Epithelial cell of esophagus (primary cell): Measurements from ENCODE around the gene CACNG4.

Source experiments
- DNase-seq: peaks from one replicate; pipeline ENCODE4 v3.0.0; 2010; ENCODE audit warnings: low read depth
- H3K4me3 ChIP-seq: 2 replicates; pipeline ENCODE4 v1.5.1; 2011; ENCODE audit warnings: mild to moderate bottlenecking, low read length, control low read depth
- CTCF ChIP-seq: IDR thresholded peaks from 2 replicates; pipeline ENCODE4 v1.5.1; 2011; ENCODE audit warnings: low read depth, mild to moderate bottlenecking, low read length, control low read depth, inconsistent platforms; ENCODE audit not compliant: insufficient read depth; ENCODE audit errors: missing control alignments

Gene CACNG4

GRCh38 chr17:67015001-67015400 lies 50.5 kb downstream of the CACNG4 start:
- DNase-seq, result no peak
- no peak overlapping the region for H3K4me3 ChIP-seq
- TF ChIP-seq CTCF, result no peak

GRCh38 chr17:67016039-67016762 lies 51.7 kb downstream of the CACNG4 start:
- TF ChIP-seq CTCF, result no peak
- no peak overlapping the region for H3K4me3 ChIP-seq
- no peak for DNase-seq

- no peak for DNase-seq
- H3K4me3 ChIP-seq, result no peak overlapping the region
- no peak for TF ChIP-seq CTCF
Observed at GRCh38 chr17:67017910-67018309, 53.4 kb downstream of the CACNG4 start.

- DNase-seq, result no peak
- TF ChIP-seq CTCF, result no peak
- no peak overlapping the region for H3K4me3 ChIP-seq
Observed at GRCh38 chr17:67018471-67019434, 54.2 kb downstream of the CACNG4 start.

- TF ChIP-seq CTCF, result no peak
- DNase-seq, result no peak
Observed at GRCh38 chr17:67019809-67020208, 55.3 kb downstream of the CACNG4 start.

GRCh38 chr17:67020293-67020766 lies 55.8 kb downstream of the CACNG4 start:
- DNase-seq, result no peak
- H3K4me3 ChIP-seq, result no peak overlapping the region
- TF ChIP-seq CTCF, result no peak

More at GRCh38 chr17:67019809-67020208, 55.3 kb downstream of the CACNG4 start:
- H3K4me3 ChIP-seq, result no peak overlapping the region

- TF ChIP-seq CTCF, result no peak
- no peak for DNase-seq
- no peak overlapping the region for H3K4me3 ChIP-seq
Observed at GRCh38 chr17:67021196-67021595, 56.7 kb downstream of the CACNG4 start.
